Kidney (tissue), 14 donors: ENCODE data around the gene MOK. TPM values are rescaled to one million over a fixed set of nuclear protein-coding genes. Genes with fewer than 3 reads are reported as not detected.
"Not testable (repeated sequence)": the region's sequence is repeated elsewhere in the genome, so short reads cannot be mapped to it uniquely, and the experiment has no call there.

Experiments used
- DNase-seq, 5 donors: peaks; one replicate each; pipeline ENCODE4 v3.0.0-alpha.2; 2013 to 2020
- FAIRE-seq: peaks from 2 replicates; lab custom pipeline; 2012; peaks lifted over from hg19 to GRCh38; lab: Jason Lieb, UNC
- H3K27ac ChIP-seq, 2 donors: one replicate each; pipeline ENCODE4 v1.7.0; 2013; ENCODE audit warnings: low read depth in 2 of 2, low read length in 2 of 2, inconsistent platforms in 1 of 2
- H3K27me3 ChIP-seq: one replicate; pipeline ENCODE4 v1.7.1; 2013; ENCODE audit warnings: low read length, inconsistent platforms; ENCODE audit not compliant: control insufficient read depth, insufficient read depth
- H3K36me3 ChIP-seq, 3 donors: one replicate each; pipeline versions ENCODE4 v1.7.0 to v1.7.1; 2013; ENCODE audit warnings: low read length in 3 of 3, control low read depth in 1 of 3, inconsistent platforms in 1 of 3; ENCODE audit not compliant: insufficient read depth in 3 of 3, control insufficient read depth in 2 of 3
- H3K4me1 ChIP-seq, 3 donors: one replicate each; pipeline versions ENCODE4 v1.7.0 to v1.7.1; 2013; ENCODE audit warnings: low read length in 3 of 3, inconsistent platforms in 1 of 3, low read depth in 1 of 3; ENCODE audit not compliant: control insufficient read depth in 2 of 3, insufficient read depth in 2 of 3
- H3K4me3 ChIP-seq, 3 donors: one replicate each; pipeline versions ENCODE4 v1.7.0 to v1.8.1; 2013; ENCODE audit warnings: low read length in 3 of 3, control low read depth in 1 of 3, inconsistent platforms in 1 of 3
- H3K9ac ChIP-seq, 3 donors: one replicate each; pipeline versions ENCODE4 v1.7.0 to v1.7.1; 2013; ENCODE audit warnings: low read length in 3 of 3, control low read depth in 1 of 3, inconsistent platforms in 1 of 3
- H3K9me3 ChIP-seq, 3 donors: one replicate each; pipeline versions ENCODE4 v1.7.0 to v1.7.1; 2013; ENCODE audit warnings: low read length in 3 of 3, control low read depth in 1 of 3, inconsistent platforms in 1 of 3; ENCODE audit not compliant: control insufficient read depth in 2 of 3, insufficient read depth in 1 of 3
- intact Hi-C: fragments of 100-400 bp; cut with DNase I; formaldehyde crosslinking; loops from one replicate; pipeline ENCODE4 v1.11.1; 2022
- polyA plus RNA-seq: library from polyadenylated mRNA; stranded (reverse); fragments of 350-450 nt; fragmentation: Illumina TruSeq; extraction: RNeasy Lipid Tissue Mini Kit (QIAGEN cat#74804); gene quantifications from one replicate; pipeline ENCODE4 v1.2.3, GENCODE V29; 2014; ENCODE audit warnings: low read depth, low replicate concordance; ENCODE audit not compliant: insufficient read depth
- total RNA-seq: library from RNA; stranded (reverse); fragmentation: NEBNext Ultra II Directional; extraction: Animal tissue kit (Norgen Biotek cat#: 25700); gene quantifications from one replicate; pipeline ENCODE4 v1.2.1, GENCODE V29; 2021
- TF ChIP-seq, protein P1 (sequence below): IDR thresholded peaks from 3 replicates; pipeline ENCODE4 v1.5.1; 2012; ENCODE audit warnings: mild to moderate bottlenecking, moderate library complexity, borderline replicate concordance; ENCODE audit not compliant: insufficient read depth; ENCODE audit errors: extremely low read depth
- donor health status: control.
- donor health status: control.
- donor health status: control.
- donor health status: control.
- donor health status: control.
- donor health status: DM: yes; HTN: yes; CAD: no.
- donor health status: Normal renal cell carcinoma (clear cell type).

Gene MOK
- total and polyA plus RNA-seq, 2 donors from 2014 or later = 20.4 to 32.7 TPM

DNA sequence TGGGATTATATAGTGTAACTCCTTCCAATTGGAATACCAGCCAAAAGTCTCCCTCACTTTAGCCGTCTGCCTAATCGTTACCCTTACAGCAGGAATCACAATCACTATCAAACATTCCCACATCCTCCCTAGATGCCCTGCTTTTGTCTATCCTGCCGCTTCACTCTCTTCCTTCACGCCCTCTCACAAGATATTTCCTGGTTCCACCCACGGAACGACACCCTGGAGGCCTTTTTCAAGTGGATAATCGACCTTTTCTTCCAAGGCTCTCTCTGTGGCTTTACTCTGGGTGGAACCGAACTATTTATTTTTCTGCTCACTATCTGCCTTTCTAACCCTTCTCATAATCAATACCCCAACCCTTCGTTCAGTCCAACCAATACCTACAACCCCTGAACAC is 58.9 kb downstream of the MOK start:
- Histone ChIP-seq H3K4me3 (no peak overlapping the region), H3K4me1 (no peaks in the 10 kb centered on the region), H3K36me3 (no peaks in the 10 kb centered on the region), H3K27me3 (no peaks in the 10 kb centered on the region), H3K9ac (no peak overlapping the region), H3K27ac (no peak overlapping the region), H3K9me3 (no peaks in the 10 kb centered on the region)
- DNase-seq (no peak), FAIRE-seq (no peak)
- TF ChIP-seq, protein P1, sequence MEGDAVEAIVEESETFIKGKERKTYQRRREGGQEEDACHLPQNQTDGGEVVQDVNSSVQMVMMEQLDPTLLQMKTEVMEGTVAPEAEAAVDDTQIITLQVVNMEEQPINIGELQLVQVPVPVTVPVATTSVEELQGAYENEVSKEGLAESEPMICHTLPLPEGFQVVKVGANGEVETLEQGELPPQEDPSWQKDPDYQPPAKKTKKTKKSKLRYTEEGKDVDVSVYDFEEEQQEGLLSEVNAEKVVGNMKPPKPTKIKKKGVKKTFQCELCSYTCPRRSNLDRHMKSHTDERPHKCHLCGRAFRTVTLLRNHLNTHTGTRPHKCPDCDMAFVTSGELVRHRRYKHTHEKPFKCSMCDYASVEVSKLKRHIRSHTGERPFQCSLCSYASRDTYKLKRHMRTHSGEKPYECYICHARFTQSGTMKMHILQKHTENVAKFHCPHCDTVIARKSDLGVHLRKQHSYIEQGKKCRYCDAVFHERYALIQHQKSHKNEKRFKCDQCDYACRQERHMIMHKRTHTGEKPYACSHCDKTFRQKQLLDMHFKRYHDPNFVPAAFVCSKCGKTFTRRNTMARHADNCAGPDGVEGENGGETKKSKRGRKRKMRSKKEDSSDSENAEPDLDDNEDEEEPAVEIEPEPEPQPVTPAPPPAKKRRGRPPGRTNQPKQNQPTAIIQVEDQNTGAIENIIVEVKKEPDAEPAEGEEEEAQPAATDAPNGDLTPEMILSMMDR = no peak
- intact Hi-C loops = no loop called here

DNA sequence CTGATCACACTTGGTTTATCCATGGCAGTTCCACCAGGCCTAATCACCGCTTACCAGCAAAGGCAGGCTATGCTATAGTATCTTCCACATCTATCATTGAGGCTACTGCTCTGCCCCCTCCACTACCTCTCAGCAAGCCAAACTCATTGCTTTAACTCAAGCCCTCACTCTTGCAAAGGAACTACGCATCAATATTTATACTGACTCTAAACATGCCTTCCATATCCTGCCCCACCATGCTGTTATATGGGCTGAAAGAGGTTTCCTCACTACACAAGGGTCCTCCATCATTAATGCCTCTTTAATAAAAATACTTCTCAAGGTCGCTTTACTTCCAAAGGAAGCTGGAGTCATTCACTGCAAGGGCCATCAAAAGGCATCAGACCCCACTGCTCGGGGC is 61.2 kb downstream of the MOK start:
- FAIRE-seq, H3K9me3 ChIP-seq, H3K27ac ChIP-seq, H3K36me3 ChIP-seq, H3K4me1 ChIP-seq, H3K9ac ChIP-seq, H3K4me3 ChIP-seq, H3K27me3 ChIP-seq, DNase-seq, intact Hi-C loops: not testable (repeated sequence)

DNA sequence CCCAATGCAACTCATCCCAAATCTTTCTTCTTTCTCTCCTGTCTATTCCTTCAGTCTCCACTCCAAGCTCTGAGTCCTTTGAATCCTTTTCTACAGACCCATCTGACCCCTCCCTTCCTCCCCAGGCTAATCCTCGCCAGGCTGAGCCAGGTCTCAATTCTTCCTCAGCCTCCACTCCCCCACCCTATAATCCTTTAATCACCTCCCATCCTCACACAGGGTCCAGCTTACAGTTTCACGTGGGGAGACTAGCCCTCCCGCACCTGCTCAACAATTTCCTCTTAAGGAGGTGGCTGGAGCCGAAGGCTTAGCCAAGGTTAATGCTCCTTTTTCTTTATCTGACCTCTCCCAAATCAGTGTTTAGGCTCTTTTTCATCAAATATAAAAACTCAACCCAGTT is 63.8 kb downstream of the MOK start:
- no peaks in the 10 kb centered on the region for H3K27me3 ChIP-seq
- TF ChIP-seq, protein P1 = no peak
- H3K9ac ChIP-seq = no peak overlapping the region
- no peak overlapping the region for H3K4me3 ChIP-seq
- no peak overlapping the region for H3K27ac ChIP-seq
- no peaks in the 10 kb centered on the region for H3K36me3 ChIP-seq
- intact Hi-C loops = no loop called here
- FAIRE-seq = no peak
- H3K9me3 ChIP-seq = no peaks in the 10 kb centered on the region
- H3K4me1 ChIP-seq = no peaks in the 10 kb centered on the region
- DNase-seq = no peak

DNA sequence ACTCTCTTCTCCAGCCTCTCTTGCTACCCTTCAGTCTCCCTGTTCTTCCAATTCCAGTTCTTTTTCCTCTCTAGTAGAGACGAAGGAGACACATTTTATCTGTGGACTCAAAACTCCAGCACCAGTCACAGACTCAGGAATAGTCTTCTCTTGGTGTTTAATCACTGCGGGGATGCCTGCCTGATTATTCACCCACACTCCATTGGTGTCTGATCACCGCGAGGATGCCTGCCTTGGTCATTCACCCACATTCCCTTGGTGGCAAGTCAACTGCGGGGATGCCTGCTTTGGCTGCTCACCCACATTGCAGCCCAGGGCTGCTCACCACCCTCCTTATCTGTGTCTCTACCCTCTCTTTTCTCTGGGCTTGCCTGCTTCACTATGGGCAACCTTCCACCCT is 64.5 kb downstream of the MOK start:
- H3K9ac ChIP-seq, H3K36me3 ChIP-seq, H3K27ac ChIP-seq, H3K9me3 ChIP-seq, H3K4me3 ChIP-seq, DNase-seq, intact Hi-C loops, H3K4me1 ChIP-seq, H3K27me3 ChIP-seq, FAIRE-seq: not testable (repeated sequence)

DNA sequence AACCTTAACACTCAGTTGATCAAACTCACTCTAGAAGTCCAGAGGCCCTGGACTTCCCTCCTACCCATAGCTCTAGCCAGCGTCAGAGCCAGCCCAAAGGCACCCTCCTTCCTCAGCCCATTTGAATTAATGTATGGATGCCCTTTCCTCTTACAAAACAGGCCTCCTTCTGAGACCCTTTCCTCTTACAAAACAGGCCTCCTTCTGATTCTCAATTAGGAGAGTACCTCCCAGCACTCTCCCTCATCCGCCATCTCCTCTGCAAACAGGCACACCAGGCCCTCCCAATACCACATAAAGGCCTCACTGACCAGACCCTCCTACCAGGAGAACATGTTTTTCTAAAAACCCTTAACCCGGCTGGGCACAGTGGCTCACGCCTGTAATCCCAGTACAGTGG is 65.7 kb downstream of the MOK start:
- Histone ChIP-seq H3K9me3 (no peaks in the 10 kb centered on the region), H3K27ac (no peak overlapping the region), H3K9ac (no peak overlapping the region), H3K36me3 (no peaks in the 10 kb centered on the region), H3K4me1 (no peaks in the 10 kb centered on the region), H3K4me3 (no peak overlapping the region), H3K27me3 (no peaks in the 10 kb centered on the region)
- intact Hi-C loops = no loop called here
- FAIRE-seq (no peak), DNase-seq (no peak)
- TF ChIP-seq, protein P1 = no peak
